Measurements from ENCODE around the gene CNTNAP2.

GRCh38 chr7:148419856-148420832, 2303.5 kb downstream of the CNTNAP2 start:
- TF ChIP-seq POLR2AphosphoS5 (IDR thresholded peaks at IDR 0.05; ENCODE audit: borderline replicate concordance, low read depth, low read length) (no peak), EZH2 (IDR thresholded peaks at IDR 0.05) (no peak), FOXP2 (optimal IDR thresholded peaks at IDR 0.05; ENCODE audit: control extremely low read depth, extremely low read length, insufficient read depth) (no peak)
